ENCODE results near the gene HHATL. TPM values are rescaled to one million over a fixed set of nuclear protein-coding genes. Genes with fewer than 3 reads are reported as not detected.

The HHATL gene
- total RNA-seq, 1 donor from 2014 or later, result 1.0 TPM

DNA sequence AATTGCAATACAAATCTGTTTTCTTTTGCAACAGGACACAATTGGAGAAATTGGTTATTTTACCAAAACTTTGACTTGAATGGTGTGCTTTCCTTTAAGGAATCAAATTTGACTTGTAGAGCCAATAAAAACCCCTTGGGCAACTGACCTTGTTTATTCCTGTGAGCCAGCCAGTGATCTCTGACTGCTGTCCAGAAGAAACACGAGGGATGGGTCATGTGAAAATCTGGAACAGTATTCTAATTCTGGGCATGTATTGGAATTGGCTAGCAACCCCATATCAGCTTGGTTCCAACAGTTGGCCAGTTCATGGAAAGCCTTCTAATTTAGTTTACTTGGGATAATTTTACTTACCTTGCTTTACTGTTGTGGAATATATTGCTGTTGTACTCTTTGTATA, 19.1 kb upstream of the HHATL start:
- TF ChIP-seq, protein P1, sequence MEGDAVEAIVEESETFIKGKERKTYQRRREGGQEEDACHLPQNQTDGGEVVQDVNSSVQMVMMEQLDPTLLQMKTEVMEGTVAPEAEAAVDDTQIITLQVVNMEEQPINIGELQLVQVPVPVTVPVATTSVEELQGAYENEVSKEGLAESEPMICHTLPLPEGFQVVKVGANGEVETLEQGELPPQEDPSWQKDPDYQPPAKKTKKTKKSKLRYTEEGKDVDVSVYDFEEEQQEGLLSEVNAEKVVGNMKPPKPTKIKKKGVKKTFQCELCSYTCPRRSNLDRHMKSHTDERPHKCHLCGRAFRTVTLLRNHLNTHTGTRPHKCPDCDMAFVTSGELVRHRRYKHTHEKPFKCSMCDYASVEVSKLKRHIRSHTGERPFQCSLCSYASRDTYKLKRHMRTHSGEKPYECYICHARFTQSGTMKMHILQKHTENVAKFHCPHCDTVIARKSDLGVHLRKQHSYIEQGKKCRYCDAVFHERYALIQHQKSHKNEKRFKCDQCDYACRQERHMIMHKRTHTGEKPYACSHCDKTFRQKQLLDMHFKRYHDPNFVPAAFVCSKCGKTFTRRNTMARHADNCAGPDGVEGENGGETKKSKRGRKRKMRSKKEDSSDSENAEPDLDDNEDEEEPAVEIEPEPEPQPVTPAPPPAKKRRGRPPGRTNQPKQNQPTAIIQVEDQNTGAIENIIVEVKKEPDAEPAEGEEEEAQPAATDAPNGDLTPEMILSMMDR (IDR thresholded peaks at IDR 0.05), result no peak
- Histone ChIP-seq H3K36me3 (no peaks in the 10 kb centered on the region), H3K27ac (no peak overlapping the region), H3K27me3 (ENCODE audit: low read depth) (no peaks in the 10 kb centered on the region), H3K4me3 (no peak overlapping the region), H3K9me3 (no peaks in the 10 kb centered on the region), H3K4me1 (no peaks in the 10 kb centered on the region)
- no peak for DNase-seq
- ATAC-seq, result no peak
- intact Hi-C loops (cut with DNase I), result no loop called here

DNA sequence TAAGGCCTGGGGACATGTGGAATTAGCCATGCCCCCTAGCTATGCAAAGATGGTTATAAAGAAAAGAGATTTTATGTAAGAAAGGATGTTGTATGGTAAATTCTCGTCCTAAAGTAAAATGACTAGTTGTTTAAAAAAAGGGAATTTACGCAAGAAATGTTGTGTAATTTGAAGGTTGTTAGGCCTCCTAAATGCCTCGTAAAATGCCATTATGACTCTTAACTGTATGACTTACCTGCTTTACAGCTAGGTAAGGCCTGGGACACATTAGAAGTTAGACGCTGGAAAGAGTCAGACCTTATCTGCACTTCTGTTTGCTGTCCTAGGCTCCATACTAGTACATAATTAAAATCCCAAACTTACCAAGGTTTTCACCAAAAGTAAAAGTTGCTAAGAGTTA, 17.5 kb upstream of the HHATL start:
- Histone ChIP-seq H3K4me1 (no peaks in the 10 kb centered on the region), H3K27me3 (ENCODE audit: low read depth) (no peaks in the 10 kb centered on the region), H3K36me3 (no peaks in the 10 kb centered on the region), H3K4me3 (no peak overlapping the region), H3K27ac (no peak overlapping the region), H3K9me3 (no peaks in the 10 kb centered on the region)
- no peak for ATAC-seq
- TF ChIP-seq, protein P1 (IDR thresholded peaks at IDR 0.05), result no peak
- no peak for DNase-seq
- intact Hi-C loops (cut with DNase I), result no loop called here

GRCh38 chr3:42719002-42719401, 16.4 kb upstream of the HHATL start:
- H3K27me3 ChIP-seq (ENCODE audit: low read depth), result no peaks in the 10 kb centered on the region
- H3K4me3 ChIP-seq, result no peak overlapping the region
- H3K4me1 ChIP-seq, result no peaks in the 10 kb centered on the region
- TF ChIP-seq, protein P1 (IDR thresholded peaks at IDR 0.05), result no peak
- DNase-seq (no peak), ATAC-seq (no peak)
- no peaks in the 10 kb centered on the region for H3K9me3 ChIP-seq
- no peak overlapping the region for H3K27ac ChIP-seq
- no peaks in the 10 kb centered on the region for H3K36me3 ChIP-seq
- intact Hi-C loops (cut with DNase I), result no loop called here

DNA sequence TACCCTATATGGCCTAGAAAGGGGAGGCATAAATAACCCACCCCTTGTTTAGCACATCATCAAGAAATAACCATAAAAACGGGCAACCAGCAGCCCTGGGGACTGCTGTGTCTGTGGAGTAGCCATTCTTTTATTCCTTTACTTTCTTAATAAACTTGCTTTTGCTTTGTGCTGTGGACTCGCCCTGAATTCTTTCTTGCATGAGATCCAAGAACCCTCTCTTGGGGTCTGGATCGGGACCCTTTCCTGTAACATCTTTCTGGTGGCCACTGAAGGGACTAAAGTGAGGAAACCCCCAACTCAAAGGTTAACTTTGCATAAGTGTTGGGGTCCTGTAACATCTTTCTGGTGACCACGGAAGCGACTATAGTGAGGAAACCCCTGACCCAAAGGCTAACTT, 15.7 kb upstream of the HHATL start:
- Histone ChIP-seq H3K4me1 (no peaks in the 10 kb centered on the region), H3K27me3 (ENCODE audit: low read depth) (no peaks in the 10 kb centered on the region), H3K36me3 (no peaks in the 10 kb centered on the region), H3K4me3 (no peak overlapping the region), H3K9me3 (no peaks in the 10 kb centered on the region), H3K27ac (no peak overlapping the region)
- intact Hi-C loops (cut with DNase I), result no loop called here
- DNase-seq (no peak), ATAC-seq (no peak)
- TF ChIP-seq, protein P1 (IDR thresholded peaks at IDR 0.05), result no peak

GRCh38 chr3:42717306-42717705, 14.7 kb upstream of the HHATL start:
- no peaks in the 10 kb centered on the region for H3K4me1 ChIP-seq
- H3K27ac ChIP-seq, result no peak overlapping the region
- H3K27me3 ChIP-seq (ENCODE audit: low read depth), result no peaks in the 10 kb centered on the region
- intact Hi-C loops (cut with DNase I), result no loop called here
- no peak overlapping the region for H3K4me3 ChIP-seq
- no peaks in the 10 kb centered on the region for H3K9me3 ChIP-seq
- DNase-seq (no peak), ATAC-seq (no peak)
- H3K36me3 ChIP-seq, result no peaks in the 10 kb centered on the region
- TF ChIP-seq, protein P1 (IDR thresholded peaks at IDR 0.05), result no peak

Measured in lower lobe of right lung (tissue), 2 donors.